HEK293 (cell line): ENCODE measurements around the gene FAM78B.

Experiments
- AEBP2 ChIP-seq: fragments of 450-650 bp; formaldehyde crosslinking; IDR thresholded peaks from 2 replicates; pipeline ENCODE4 v1.5.1; 2016; ENCODE audit warnings: missing biosample characterization, missing genetic modification characterization, borderline replicate concordance
- ATF2 ChIP-seq: fragments of 450-650 bp; formaldehyde crosslinking; IDR thresholded peaks from 2 replicates; pipeline ENCODE4 v1.5.1; 2016; ENCODE audit warnings: missing biosample characterization, missing genetic modification characterization, low read depth
- RBAK ChIP-seq: fragments of 450-650 bp; formaldehyde crosslinking; IDR thresholded peaks from 2 replicates; pipeline ENCODE4 v1.5.1; 2016; ENCODE audit warnings: missing biosample characterization, missing genetic modification characterization
- YY1 ChIP-seq: fragments of 450-650 bp; formaldehyde crosslinking; IDR thresholded peaks from 2 replicates; pipeline ENCODE4 v1.5.1; 2018; ENCODE audit warnings: missing biosample characterization, missing genetic modification characterization
- ZFP3 ChIP-seq: fragments of 450-650 bp; formaldehyde crosslinking; IDR thresholded peaks from 2 replicates; pipeline ENCODE4 v1.5.1; 2016; ENCODE audit warnings: low read depth, missing biosample characterization, missing genetic modification characterization
- ZNF114 ChIP-seq: fragments of 450-650 bp; formaldehyde crosslinking; IDR thresholded peaks from 2 replicates; pipeline ENCODE4 v1.5.0; 2017; ENCODE audit warnings: missing biosample characterization, missing genetic modification characterization
- ZNF274 ChIP-seq, 2 experiments: fragments of 200-500 bp in 1 of 2; fragments of 450-650 bp in 1 of 2; sonication (Bioruptor generic) in 1 of 2; formaldehyde crosslinking in 1 of 2; IDR thresholded peaks; 2 replicates each; pipeline versions ENCODE4 v1.5.1 to v1.6.1; 2014 to 2016; ENCODE audit warnings: borderline replicate concordance in 1 of 2, inconsistent platforms in 1 of 2, low read length in 1 of 2, missing biosample characterization in 1 of 2, missing genetic modification characterization in 1 of 2
- ZNF302 ChIP-seq: fragments of 450-650 bp; formaldehyde crosslinking; IDR thresholded peaks from 2 replicates; pipeline ENCODE4 v1.5.1; 2016; ENCODE audit warnings: missing biosample characterization, missing genetic modification characterization, low read depth
- ZNF433 ChIP-seq: fragments of 450-650 bp; formaldehyde crosslinking; IDR thresholded peaks from 2 replicates; pipeline ENCODE4 v1.5.1; 2016; ENCODE audit warnings: missing biosample characterization, missing genetic modification characterization, low read depth
- ZNF555 ChIP-seq: fragments of 450-650 bp; formaldehyde crosslinking; conservative IDR thresholded peaks from 2 replicates; pipeline ENCODE4 v1.5.1; 2017; ENCODE audit warnings: missing biosample characterization, mild to moderate bottlenecking, missing genetic modification characterization, inconsistent platforms
- ZNF785 ChIP-seq: fragments of 450-650 bp; formaldehyde crosslinking; IDR thresholded peaks from 2 replicates; pipeline ENCODE4 v1.5.1; 2016; ENCODE audit warnings: missing biosample characterization, missing genetic modification characterization
- TF ChIP-seq, protein P1 (sequence below): fragments of 450-650 bp; formaldehyde crosslinking; IDR thresholded peaks from 2 replicates; pipeline ENCODE4 v1.5.1; 2016; ENCODE audit warnings: missing biosample characterization, missing genetic modification characterization

- TF ChIP-seq ZNF433 (tag by site-specific recombination) (no peak), ZNF302 (tag by site-specific recombination) (no peak), ZFP3 (tag by site-specific recombination) (no peak), YY1 (no peak), ZNF555 (tag by site-specific recombination) (no peak), RBAK (tag by site-specific recombination) (no peak), ZNF274 (IDR thresholded peaks at IDR 0.05; ENCODE audit: low read length) (no peak), ZNF274 (tag by site-specific recombination; IDR thresholded peaks at IDR 0.05; ENCODE audit: borderline replicate concordance) (no peak), AEBP2 (no peak), ZNF114 (tag by site-specific recombination) (no peak), ZNF785 (tag by site-specific recombination) (no peak), ATF2 (no peak)
- TF ChIP-seq, protein P1, sequence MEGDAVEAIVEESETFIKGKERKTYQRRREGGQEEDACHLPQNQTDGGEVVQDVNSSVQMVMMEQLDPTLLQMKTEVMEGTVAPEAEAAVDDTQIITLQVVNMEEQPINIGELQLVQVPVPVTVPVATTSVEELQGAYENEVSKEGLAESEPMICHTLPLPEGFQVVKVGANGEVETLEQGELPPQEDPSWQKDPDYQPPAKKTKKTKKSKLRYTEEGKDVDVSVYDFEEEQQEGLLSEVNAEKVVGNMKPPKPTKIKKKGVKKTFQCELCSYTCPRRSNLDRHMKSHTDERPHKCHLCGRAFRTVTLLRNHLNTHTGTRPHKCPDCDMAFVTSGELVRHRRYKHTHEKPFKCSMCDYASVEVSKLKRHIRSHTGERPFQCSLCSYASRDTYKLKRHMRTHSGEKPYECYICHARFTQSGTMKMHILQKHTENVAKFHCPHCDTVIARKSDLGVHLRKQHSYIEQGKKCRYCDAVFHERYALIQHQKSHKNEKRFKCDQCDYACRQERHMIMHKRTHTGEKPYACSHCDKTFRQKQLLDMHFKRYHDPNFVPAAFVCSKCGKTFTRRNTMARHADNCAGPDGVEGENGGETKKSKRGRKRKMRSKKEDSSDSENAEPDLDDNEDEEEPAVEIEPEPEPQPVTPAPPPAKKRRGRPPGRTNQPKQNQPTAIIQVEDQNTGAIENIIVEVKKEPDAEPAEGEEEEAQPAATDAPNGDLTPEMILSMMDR = no peak
Observed at GRCh38 chr1:166088572-166088955, 78.2 kb downstream of the FAM78B start.
